GM12878 (cell line): ENCODE results near the gene PDIA5. TPM values are rescaled to one million over a fixed set of nuclear protein-coding genes. Genes with fewer than 3 reads are reported as not detected.

ENCODE experiments used
- ATAC-seq: fragments of 200-7000 bp; cut with Tn5 transposase; 3 replicates; pipeline ENCODE4 v1.9.1; 2020; ENCODE audit warnings: mild to moderate bottlenecking, moderate library complexity
- BruUV-seq: library from RNA; stranded (reverse); fragments of 400-500 nt; replicated peaks from 2 replicates; lab custom pipeline; 2021; lab: Mats Ljungman, UMichigan
- CTCF ChIA-PET: fragments of 300-600 bp; sonication (Branson Sonifier 250); formaldehyde crosslinking; extraction: SDS; loops from one replicate; lab custom pipeline; 2021; ENCODE audit warnings: inconsistent platforms; lab: Yijun Ruan, JAX
- POLR2A ChIA-PET: fragments of 350-600 bp; formaldehyde crosslinking; extraction: SDS; loops from one replicate; lab custom pipeline; 2021; ENCODE audit warnings: inconsistent platforms; lab: Charles Lee
- RAD21 ChIA-PET: fragments of 300-600 bp; sonication (Branson Sonifier 250); formaldehyde crosslinking; loops from one replicate; lab custom pipeline; 2023; ENCODE audit warnings: antibody characterized with exemption; ENCODE audit not compliant: unreplicated experiment; lab: Charles Lee
- SMC1A ChIA-PET: fragments of 300-600 bp; sonication (Branson Sonifier 250); formaldehyde crosslinking; loops from one replicate; lab custom pipeline; 2023; ENCODE audit not compliant: unreplicated experiment, uncharacterized antibody; lab: Charles Lee
- DNase-seq: peaks from one replicate; pipeline ENCODE4 v3.0.0-alpha.2; 2011; ENCODE audit warnings: low read depth, low spot score
- FAIRE-seq: peaks from 3 replicates; lab custom pipeline; 2011; peaks lifted over from hg19 to GRCh38; lab: Jason Lieb, UNC
- H2AFZ ChIP-seq: 2 replicates; pipeline ENCODE4 v1.6.0; 2011; ENCODE audit warnings: low read depth, low read length, control low read depth; ENCODE audit not compliant: control insufficient read depth
- H3K27ac ChIP-seq: 2 replicates; pipeline ENCODE4 v1.5.1; 2011; ENCODE audit warnings: control low read depth; ENCODE audit not compliant: control insufficient read depth, insufficient read depth
- H3K27me3 ChIP-seq, 2 experiments: replicated peaks in 1 of 2; 2 replicates each; pipeline versions ENCODE4 v1.6.0 to v1.6.1; 2011; ENCODE audit warnings: low read length in 1 of 2; ENCODE audit not compliant: control insufficient read depth in 2 of 2, insufficient read depth in 2 of 2
- H3K36me3 ChIP-seq, 2 experiments: 2 replicates each; pipeline ENCODE4 v1.5.1; 2011; ENCODE audit warnings: low read length in 1 of 2; ENCODE audit not compliant: control insufficient read depth in 2 of 2, insufficient read depth in 2 of 2
- H3K4me1 ChIP-seq: 2 replicates; pipeline ENCODE4 v1.6.1; 2011; ENCODE audit warnings: mild to moderate bottlenecking, low read length, moderate library complexity, mixed read lengths; ENCODE audit not compliant: control insufficient read depth, insufficient read depth
- H3K4me2 ChIP-seq: 2 replicates; pipeline ENCODE4 v1.6.0; 2011; ENCODE audit warnings: control low read depth; ENCODE audit not compliant: control insufficient read depth, insufficient read depth
- H3K4me3 ChIP-seq: fragments of 200-600 bp; sonication (generic); 2 replicates; pipeline ENCODE4 v1.5.1; 2016
- H3K79me2 ChIP-seq: 2 replicates; pipeline ENCODE4 v1.6.0; 2011; ENCODE audit warnings: low read length; ENCODE audit not compliant: control insufficient read depth, insufficient read depth
- H3K9ac ChIP-seq: 2 replicates; pipeline ENCODE4 v1.8.0; 2011; ENCODE audit warnings: low read length, control low read depth, mixed read lengths; ENCODE audit not compliant: control insufficient read depth, insufficient read depth
- H3K9me3 ChIP-seq: replicated peaks from 3 replicates; pipeline ENCODE4 v1.5.1; 2011; ENCODE audit warnings: mild to moderate bottlenecking, low read length; ENCODE audit not compliant: control insufficient read depth, insufficient read depth
- H4K20me1 ChIP-seq: 2 replicates; pipeline ENCODE4 v1.6.0; 2011; ENCODE audit not compliant: control insufficient read depth, insufficient read depth
- CBFB ChIP-seq: IDR thresholded peaks from 2 replicates; pipeline ENCODE4 v1.6.1; 2016; ENCODE audit warnings: antibody characterized with exemption, low read depth
- CEBPZ ChIP-seq: fragments of 150-350 bp; IDR thresholded peaks from 2 replicates; pipeline ENCODE4 v1.6.1; 2016; ENCODE audit warnings: low read depth, low read length
- FOS ChIP-seq: IDR thresholded peaks from 3 replicates; pipeline ENCODE4 v1.6.1; 2011; ENCODE audit warnings: borderline replicate concordance; ENCODE audit not compliant: insufficient read length; ENCODE audit errors: extremely low read depth
- LARP7 ChIP-seq: fragments of 450-650 bp; IDR thresholded peaks from 2 replicates; pipeline ENCODE4 v1.6.1; 2017; ENCODE audit warnings: mild to moderate bottlenecking
- MTA2 ChIP-seq: fragments of 450-650 bp; IDR thresholded peaks from 2 replicates; pipeline ENCODE4 v1.6.1; 2016; ENCODE audit warnings: low read depth, mild to moderate bottlenecking, moderate library complexity
- PRDM15 ChIP-seq: fragments of 450-650 bp; formaldehyde crosslinking; IDR thresholded peaks from 2 replicates; pipeline ENCODE4 v1.4.0; 2020; ENCODE audit warnings: mild to moderate bottlenecking, moderate library complexity
- SMARCA5 ChIP-seq: fragments of 450-650 bp; IDR thresholded peaks from 2 replicates; pipeline ENCODE4 v1.6.1; 2017; ENCODE audit warnings: mild to moderate bottlenecking
- ZNF592 ChIP-seq: fragments of 450-650 bp; IDR thresholded peaks from 2 replicates; pipeline ENCODE4 v1.6.1; 2017; ENCODE audit warnings: mild to moderate bottlenecking, moderate library complexity
- WGBS: methylation state at CpG from one replicate; pipeline ENCODE4 v1.1.6; 2016; ENCODE audit warnings: low lambda C conversion rate; ENCODE audit not compliant: insufficient replicate concordance, insufficient coverage; ENCODE audit errors: missing lambda C conversion rate; 5-methylcytosine and 5-hydroxymethylcytosine counted together
- in situ Hi-C: fragments of 300-500 bp; cut with MboI; formaldehyde crosslinking; loops from 9 replicates; pipeline ENCODE4 v1.14.3; 2018; ENCODE audit warnings: mixed read lengths
- intact Hi-C: fragments of 100-400 bp; cut with micrococcal nuclease; formaldehyde crosslinking; loops from one replicate; pipeline ENCODE4 v1.14.2; 2022; ENCODE audit not compliant: unreplicated experiment
- polyA plus RNA-seq, 11 experiments: library from polyadenylated mRNA; depleted of rRNA in 4 of 11; unstranded in 6 of 11; stranded (reverse) in 5 of 11; fragments of >200 nt; fragmentation: Nextera tagmentation in 4 of 11; fragmentation: Illumina TruSeq in 1 of 11; extraction: Ambion mirVana in 4 of 11; extraction: Trizol in 1 of 11; gene quantifications; 1 replicate in 1 of 11; 2 replicates in 10 of 11; pipeline versions ENCODE4 v1.2.1 to v1.2.3, GENCODE V29; 2011 to 2016; ENCODE audit warnings: inconsistent platforms in 2 of 11, missing spikeins in 2 of 11, low read depth in 1 of 11
- total RNA-seq, 4 experiments: library from RNA; depleted of rRNA in 3 of 4; stranded (reverse); fragments of >200 nt in 3 of 4; fragmentation: Illumina TruSeq in 1 of 4; extraction: Trizol in 1 of 4; gene quantifications; 2 replicates each; pipeline versions ENCODE4 v1.2.1 to v1.2.3, GENCODE V29; 2013 to 2021
- TF ChIP-seq, protein P1 (sequence below): IDR thresholded peaks from 2 replicates; pipeline ENCODE4 v1.6.1; 2012; ENCODE audit warnings: low read length, inconsistent platforms

PDIA5 gene
- total and polyA plus RNA-seq, 10 of the 15 experiments (the other 5 are each of a cell fraction or from before 2014, with no cell fraction given) = 4.1 to 24.8 (median 19.2) TPM

DNA sequence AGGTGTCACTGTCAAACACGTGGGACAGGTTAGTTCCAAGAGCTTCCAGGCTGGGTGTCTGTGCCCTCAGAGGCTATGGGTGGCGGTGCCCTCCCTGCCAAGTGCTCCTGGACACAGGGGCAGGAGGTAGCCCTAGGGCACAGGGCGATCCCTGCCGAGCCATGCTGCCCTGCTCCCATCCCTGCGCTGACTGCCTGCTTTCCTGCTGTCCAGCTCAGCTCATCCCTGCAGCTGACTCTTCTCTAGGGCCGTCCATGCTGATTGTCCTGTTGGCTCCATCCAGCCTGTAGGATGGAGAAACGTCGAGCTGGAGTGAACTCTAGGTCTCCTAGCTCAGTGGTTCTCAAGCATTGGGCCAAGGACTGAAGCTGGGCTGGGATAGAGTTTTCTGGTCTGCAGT is 3.7 kb downstream of the PDIA5 start:
- peaks cover 2% of the 10 kb centered on the region; the same call in 1 of the 2 replicates for H4K20me1 ChIP-seq
- no peak for DNase-seq
- ChIA-PET SMC1A (no interaction called here), CTCF (no interaction called here), POLR2A (no interaction called here), RAD21 (no interaction called here)
- H3K4me2 ChIP-seq = no peak overlapping the region; the same call in 1 of the 2 replicates
- peaks cover 44% of the 10 kb centered on the region for H3K79me2 ChIP-seq
- WGBS = 94% methylated on average over 8 of the region's 8 CpGs
- no peaks in the 10 kb centered on the region for H3K36me3 ChIP-seq
- no peak for FAIRE-seq
- H3K9me3 ChIP-seq = no peaks in the 10 kb centered on the region
- BruUV-seq = no TSS peak
- intact Hi-C loops (no loop called here), in situ Hi-C loops (no loop called here)
- ATAC-seq = no peak
- TF ChIP-seq CBFB = no peak
- no peak for TF ChIP-seq FOS
- no peak for TF ChIP-seq MTA2
- no peak for TF ChIP-seq SMARCA5
- no peak for TF ChIP-seq LARP7
- TF ChIP-seq ZNF592 = no peak
- no peak for TF ChIP-seq CEBPZ
- no peak for TF ChIP-seq PRDM15 (CRISPR knock-in tag)
- TF ChIP-seq, protein P1, sequence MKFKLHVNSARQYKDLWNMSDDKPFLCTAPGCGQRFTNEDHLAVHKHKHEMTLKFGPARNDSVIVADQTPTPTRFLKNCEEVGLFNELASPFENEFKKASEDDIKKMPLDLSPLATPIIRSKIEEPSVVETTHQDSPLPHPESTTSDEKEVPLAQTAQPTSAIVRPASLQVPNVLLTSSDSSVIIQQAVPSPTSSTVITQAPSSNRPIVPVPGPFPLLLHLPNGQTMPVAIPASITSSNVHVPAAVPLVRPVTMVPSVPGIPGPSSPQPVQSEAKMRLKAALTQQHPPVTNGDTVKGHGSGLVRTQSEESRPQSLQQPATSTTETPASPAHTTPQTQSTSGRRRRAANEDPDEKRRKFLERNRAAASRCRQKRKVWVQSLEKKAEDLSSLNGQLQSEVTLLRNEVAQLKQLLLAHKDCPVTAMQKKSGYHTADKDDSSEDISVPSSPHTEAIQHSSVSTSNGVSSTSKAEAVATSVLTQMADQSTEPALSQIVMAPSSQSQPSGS = no peak
- no peak overlapping the region for H3K27ac ChIP-seq
- no peak overlapping the region for H3K4me3 ChIP-seq
- no peaks in the 10 kb centered on the region; a peak in 1 of 4 replicates for H3K27me3 ChIP-seq
- H2AFZ ChIP-seq = no peak overlapping the region
- peaks cover 13% of the 10 kb centered on the region for H3K4me1 ChIP-seq
- H3K9ac ChIP-seq = no peak overlapping the region
